Measurements from ENCODE around the gene CD302.
"Not testable (repeated sequence)": the region's sequence is repeated elsewhere in the genome, so short reads cannot be mapped to it uniquely, and the experiment has no call there.

The CD302 gene

DNA sequence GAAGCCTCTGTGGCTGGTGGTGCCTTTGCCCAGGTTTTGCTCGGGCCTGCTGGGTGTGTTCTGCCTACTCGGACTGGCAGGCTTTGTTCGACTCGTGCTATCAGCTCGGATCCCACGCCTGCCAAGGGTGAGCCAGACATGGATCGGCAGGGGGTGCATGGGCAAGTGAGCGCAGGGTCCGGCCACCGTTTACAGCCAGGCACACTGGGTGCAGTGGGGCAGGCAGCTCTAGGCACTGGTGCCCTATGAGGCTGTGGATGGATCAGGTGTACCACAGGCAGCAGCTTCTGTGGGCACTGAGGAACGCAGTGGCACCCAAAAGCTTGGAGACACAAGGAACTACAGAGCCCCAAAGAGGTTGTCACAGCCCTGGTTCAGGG is 60.1 kb downstream of the CD302 start:
- TF ChIP-seq, protein P1, sequence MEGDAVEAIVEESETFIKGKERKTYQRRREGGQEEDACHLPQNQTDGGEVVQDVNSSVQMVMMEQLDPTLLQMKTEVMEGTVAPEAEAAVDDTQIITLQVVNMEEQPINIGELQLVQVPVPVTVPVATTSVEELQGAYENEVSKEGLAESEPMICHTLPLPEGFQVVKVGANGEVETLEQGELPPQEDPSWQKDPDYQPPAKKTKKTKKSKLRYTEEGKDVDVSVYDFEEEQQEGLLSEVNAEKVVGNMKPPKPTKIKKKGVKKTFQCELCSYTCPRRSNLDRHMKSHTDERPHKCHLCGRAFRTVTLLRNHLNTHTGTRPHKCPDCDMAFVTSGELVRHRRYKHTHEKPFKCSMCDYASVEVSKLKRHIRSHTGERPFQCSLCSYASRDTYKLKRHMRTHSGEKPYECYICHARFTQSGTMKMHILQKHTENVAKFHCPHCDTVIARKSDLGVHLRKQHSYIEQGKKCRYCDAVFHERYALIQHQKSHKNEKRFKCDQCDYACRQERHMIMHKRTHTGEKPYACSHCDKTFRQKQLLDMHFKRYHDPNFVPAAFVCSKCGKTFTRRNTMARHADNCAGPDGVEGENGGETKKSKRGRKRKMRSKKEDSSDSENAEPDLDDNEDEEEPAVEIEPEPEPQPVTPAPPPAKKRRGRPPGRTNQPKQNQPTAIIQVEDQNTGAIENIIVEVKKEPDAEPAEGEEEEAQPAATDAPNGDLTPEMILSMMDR (IDR thresholded peaks at IDR 0.05; ENCODE audit: borderline replicate concordance, insufficient read depth, low read depth, low read length) = no peak
- H3K4me3 ChIP-seq (ENCODE audit: low read depth, low read length) = no peak overlapping the region

DNA sequence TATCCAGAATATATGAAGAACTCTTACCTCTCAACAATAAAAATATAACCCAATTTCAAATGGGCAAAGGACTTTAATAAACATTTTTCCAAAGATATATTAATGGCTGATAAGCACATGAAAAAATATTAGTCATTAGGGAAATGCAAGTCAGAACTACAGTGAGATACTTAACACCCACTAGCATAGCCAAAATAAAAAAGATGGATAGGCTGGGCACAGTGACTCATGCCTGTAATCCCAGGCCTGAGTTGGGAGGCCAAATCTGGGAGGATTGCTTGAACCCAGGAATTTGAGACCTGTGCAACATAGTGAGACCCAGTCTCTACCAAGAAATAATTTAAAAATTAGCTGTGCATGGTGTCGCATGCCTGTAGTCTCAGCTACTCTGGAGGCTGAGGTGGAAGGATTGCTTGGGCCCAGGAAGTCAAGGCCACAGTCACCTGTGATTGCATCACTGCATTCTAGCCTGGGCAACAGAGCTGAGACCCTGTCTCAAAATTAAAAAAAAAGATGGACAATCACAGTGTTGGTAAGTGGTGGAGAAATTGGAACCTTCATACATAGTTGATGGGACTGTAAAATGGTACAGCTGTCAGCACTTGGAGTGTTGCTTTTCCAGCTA is 60.6 kb downstream of the CD302 start:
- H3K4me3 ChIP-seq (ENCODE audit: low read depth, low read length) = no peak overlapping the region
- TF ChIP-seq, protein P1 (IDR thresholded peaks at IDR 0.05; ENCODE audit: borderline replicate concordance, insufficient read depth, low read depth, low read length) = no peak

DNA sequence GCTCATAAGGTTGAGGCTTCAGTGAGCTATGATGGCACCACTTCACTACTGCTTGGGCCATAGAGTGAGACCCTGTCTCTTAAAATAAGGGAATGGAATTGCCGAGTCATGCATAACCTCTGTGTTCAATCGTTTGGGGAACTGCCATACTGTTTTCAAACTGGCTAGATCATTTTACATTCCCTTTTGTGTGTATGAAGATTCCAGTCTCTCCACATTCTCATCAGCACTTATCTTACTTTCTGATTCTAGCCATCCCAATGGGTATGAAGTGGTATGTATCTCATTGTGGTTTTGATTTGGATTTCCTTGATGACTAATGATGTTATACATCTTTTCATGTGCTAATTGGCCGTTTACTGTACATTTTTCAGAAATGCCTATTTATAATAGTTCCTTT is 62.0 kb downstream of the CD302 start:
- TF ChIP-seq, protein P1 (IDR thresholded peaks at IDR 0.05; ENCODE audit: borderline replicate concordance, insufficient read depth, low read depth, low read length) = no peak

DNA sequence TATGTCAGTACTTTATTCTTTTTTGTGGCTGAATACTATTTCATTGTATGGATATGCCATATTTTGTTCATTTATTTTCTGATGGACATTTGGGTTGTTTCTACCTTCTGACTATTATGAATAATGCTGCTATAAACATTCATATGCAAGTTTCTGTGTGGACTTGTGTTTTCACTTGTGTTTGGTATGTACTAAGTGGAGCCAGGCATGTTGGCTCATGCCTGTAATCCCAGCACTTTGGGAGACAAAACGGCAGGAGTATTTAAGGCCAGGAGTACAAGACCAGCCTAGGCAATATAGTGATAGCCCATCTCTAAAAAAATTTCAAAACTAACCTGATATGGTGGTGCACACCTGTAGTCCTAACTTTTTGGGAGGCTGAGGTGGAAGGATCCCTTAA is 62.4 kb downstream of the CD302 start:
- H3K4me3 ChIP-seq (ENCODE audit: low read depth, low read length) = no peak overlapping the region
- TF ChIP-seq, protein P1 (IDR thresholded peaks at IDR 0.05; ENCODE audit: borderline replicate concordance, insufficient read depth, low read depth, low read length) = no peak

More for the DNA sequence above, 62.0 kb downstream of the CD302 start:
- H3K4me3 ChIP-seq (ENCODE audit: low read depth, low read length) = no peak overlapping the region

DNA sequence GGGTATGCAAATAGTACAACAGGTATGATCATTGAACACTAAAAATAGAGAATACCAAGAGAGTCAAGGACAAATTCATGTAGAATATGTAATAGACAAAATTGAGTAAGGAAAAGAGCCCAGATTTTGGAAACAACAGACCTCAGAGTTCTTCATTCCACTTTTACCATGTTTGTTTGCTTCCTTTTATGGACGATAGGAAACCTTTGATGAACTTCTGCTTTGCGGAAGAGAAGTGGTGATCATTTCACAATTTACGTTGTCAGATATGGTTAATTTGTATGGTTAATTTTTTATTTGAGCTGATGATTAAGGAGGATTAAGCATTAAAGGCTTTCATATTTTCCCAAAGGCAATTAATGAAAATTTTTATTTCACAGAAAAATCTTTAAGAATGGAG is 69.4 kb downstream of the CD302 start:
- TF ChIP-seq, protein P1 (IDR thresholded peaks at IDR 0.05; ENCODE audit: borderline replicate concordance, insufficient read depth, low read depth, low read length) = no peak
- H3K4me3 ChIP-seq (ENCODE audit: low read depth, low read length) = no peak overlapping the region

DNA sequence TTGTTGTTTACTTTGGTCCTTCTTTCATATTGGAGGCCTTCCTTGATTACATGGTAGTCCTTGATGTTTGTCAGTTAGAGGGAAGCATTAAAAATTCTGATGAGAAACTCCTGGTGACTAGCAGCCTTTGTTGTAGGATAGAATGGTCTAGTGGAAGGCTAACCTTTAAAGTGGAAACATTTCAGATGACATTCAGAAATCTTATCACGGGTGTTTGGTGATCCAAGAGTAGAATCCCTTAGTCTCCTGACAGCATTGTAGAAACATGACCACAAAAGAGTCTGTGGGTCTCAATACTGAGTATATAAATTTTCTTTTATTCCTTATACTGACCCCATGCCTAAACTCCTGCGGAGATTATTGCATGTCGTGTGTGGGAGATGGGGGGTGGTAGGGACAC is 72.3 kb downstream of the CD302 start:
- no peak overlapping the region for H3K4me3 ChIP-seq (ENCODE audit: low read depth, low read length)
- TF ChIP-seq, protein P1 (IDR thresholded peaks at IDR 0.05; ENCODE audit: borderline replicate concordance, insufficient read depth, low read depth, low read length) = no peak

DNA sequence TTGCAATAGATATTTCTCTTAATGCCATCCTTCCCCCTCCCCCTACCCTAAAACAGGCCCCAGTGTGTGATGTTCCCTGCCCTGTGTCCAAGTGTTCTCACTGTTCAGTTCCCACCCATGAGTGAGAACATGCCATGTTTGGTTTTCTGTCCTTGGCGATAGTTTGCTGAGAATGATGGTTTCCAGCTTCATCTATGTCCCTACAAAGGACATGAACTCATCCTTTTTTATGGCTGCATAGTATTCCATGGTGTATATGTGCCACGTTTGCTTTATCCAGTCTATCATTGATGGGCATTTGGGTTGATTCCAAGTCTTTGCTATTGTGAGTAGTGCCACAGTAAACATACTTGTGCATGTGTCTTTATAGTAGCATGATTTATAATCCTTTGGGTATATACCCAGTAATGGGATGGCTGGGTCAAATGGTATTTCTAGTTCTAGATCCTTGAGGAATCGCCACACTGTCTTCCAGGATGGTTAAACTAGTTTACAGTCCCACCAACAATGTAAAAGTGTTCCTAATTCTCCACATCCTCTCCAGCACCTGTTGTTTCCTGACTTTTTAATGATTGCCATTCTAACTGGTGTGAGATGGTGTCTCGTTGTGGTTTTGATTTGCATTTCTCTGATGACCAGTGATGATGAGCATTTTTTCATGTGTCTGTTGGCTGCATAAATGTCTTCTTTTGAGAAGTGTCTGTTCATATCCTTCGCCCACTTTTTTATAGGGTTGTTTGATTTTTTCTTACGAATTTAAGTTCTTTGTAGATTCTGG is 73.0 kb downstream of the CD302 start:
- not testable (repeated sequence) for H3K4me3 ChIP-seq (ENCODE audit: low read depth, low read length)

All from GM12875 (cell line).